Panc1 (cell line): ENCODE measurements around the gene GNAI3. TPM values are rescaled to one million over a fixed set of nuclear protein-coding genes. Genes with fewer than 3 reads are reported as not detected.

Experiments used
- ATAC-seq: fragments of 200-7000 bp; cut with Tn5 transposase; 2 replicates; pipeline ENCODE4 v1.9.1; 2020; ENCODE audit warnings: mild to moderate bottlenecking, moderate library complexity
- BruUV-seq: library from RNA; stranded (reverse); fragments of 400-500 nt; replicated peaks from 2 replicates; lab custom pipeline; 2021; lab: Mats Ljungman, UMichigan
- CTCF ChIA-PET: fragments of 300-600 bp; sonication (Branson Sonifier 250); formaldehyde crosslinking; loops from one replicate; lab custom pipeline; 2022; ENCODE audit warnings: antibody characterized with exemption; lab: Charles Lee
- POLR2A ChIA-PET: fragments of 300-600 bp; sonication (Branson Sonifier 250); formaldehyde crosslinking; loops from one replicate; lab custom pipeline; 2022; ENCODE audit warnings: antibody characterized with exemption; lab: Charles Lee
- DNase-seq: peaks from one replicate; pipeline ENCODE4 v3.0.0-alpha.2; 2010; ENCODE audit warnings: low read depth, low spot score
- H3K27ac ChIP-seq: 2 replicates; pipeline ENCODE4 v1.5.1; 2011; ENCODE audit warnings: mild to moderate bottlenecking, low read length, inconsistent platforms
- H3K27me3 ChIP-seq: fragments of 200-500 bp; sonication (Bioruptor generic); 2 replicates; pipeline ENCODE4 v1.6.0; 2014; ENCODE audit warnings: low read length, inconsistent platforms; ENCODE audit not compliant: control insufficient read depth, insufficient read depth
- H3K36me3 ChIP-seq: fragments of 200-500 bp; sonication (Bioruptor generic); 2 replicates; pipeline ENCODE4 v1.5.1; 2014; ENCODE audit warnings: inconsistent platforms, mild to moderate bottlenecking, low read length, moderate library complexity; ENCODE audit not compliant: control insufficient read depth, insufficient read depth
- H3K4me1 ChIP-seq: 2 replicates; pipeline ENCODE4 v1.5.1; 2011; ENCODE audit warnings: inconsistent platforms, mild to moderate bottlenecking, low read length, moderate library complexity; ENCODE audit not compliant: control insufficient read depth, insufficient read depth
- H3K4me3 ChIP-seq, 2 experiments: 2 replicates each; pipeline ENCODE4 v1.5.1; 2011 to 2012; ENCODE audit warnings: low read depth in 2 of 2, low read length in 2 of 2, mild to moderate bottlenecking in 2 of 2, inconsistent platforms in 1 of 2, moderate library complexity in 1 of 2
- H3K9me3 ChIP-seq: fragments of 200-500 bp; sonication (Bioruptor generic); 2 replicates; pipeline ENCODE4 v1.5.1; 2014; ENCODE audit warnings: low read depth, mild to moderate bottlenecking, inconsistent platforms, low read length, moderate library complexity; ENCODE audit not compliant: control insufficient read depth, insufficient read depth
- POLR2AphosphoS5 ChIP-seq: IDR thresholded peaks from 2 replicates; pipeline ENCODE4 v1.6.1; 2012; ENCODE audit warnings: mild to moderate bottlenecking, low read depth, low read length, moderate library complexity
- SIN3A ChIP-seq: IDR thresholded peaks from 2 replicates; pipeline ENCODE4 v1.6.1; 2012; ENCODE audit warnings: low read depth, mild to moderate bottlenecking, low read length, moderate library complexity, borderline replicate concordance; ENCODE audit not compliant: insufficient read depth
- TCF7L2 ChIP-seq: IDR thresholded peaks from 2 replicates; pipeline ENCODE4 v1.6.1; 2011; ENCODE audit warnings: mild to moderate bottlenecking, low read depth, low read length, inconsistent platforms
- in situ Hi-C: cut with HindIII; loops from 2 replicates; pipeline ENCODE4 v1.10.0; 2016; ENCODE audit warnings: low sequenced_read_pairs, low pct_unique_long_range_greater_than_20kb
- intact Hi-C: fragments of 100-400 bp; cut with micrococcal nuclease; formaldehyde crosslinking; loops from one replicate; pipeline ENCODE4 v1.10.0; 2022; ENCODE audit not compliant: unreplicated experiment
- total RNA-seq: library from RNA; stranded (reverse); gene quantifications from one replicate; pipeline ENCODE4 v1.2.1, GENCODE V29; 2021; ENCODE audit not compliant: unreplicated experiment
- TF ChIP-seq, protein P1 (sequence below), 2 experiments: IDR thresholded peaks; 2 replicates each; pipeline ENCODE4 v1.6.1; 2011 to 2012; ENCODE audit warnings: low read depth in 2 of 2, control low read depth in 1 of 2, low read length in 1 of 2, mild to moderate bottlenecking in 1 of 2, moderate library complexity in 1 of 2; ENCODE audit not compliant: insufficient read depth in 1 of 2
- TF ChIP-seq, protein P2 (sequence below): fragments of 450-650 bp; IDR thresholded peaks from 2 replicates; pipeline ENCODE4 v1.5.1; 2017; ENCODE audit warnings: mild to moderate bottlenecking

GNAI3 gene
- total RNA-seq, 1 experiment from 2014 or later, result 6.4 TPM

DNA sequence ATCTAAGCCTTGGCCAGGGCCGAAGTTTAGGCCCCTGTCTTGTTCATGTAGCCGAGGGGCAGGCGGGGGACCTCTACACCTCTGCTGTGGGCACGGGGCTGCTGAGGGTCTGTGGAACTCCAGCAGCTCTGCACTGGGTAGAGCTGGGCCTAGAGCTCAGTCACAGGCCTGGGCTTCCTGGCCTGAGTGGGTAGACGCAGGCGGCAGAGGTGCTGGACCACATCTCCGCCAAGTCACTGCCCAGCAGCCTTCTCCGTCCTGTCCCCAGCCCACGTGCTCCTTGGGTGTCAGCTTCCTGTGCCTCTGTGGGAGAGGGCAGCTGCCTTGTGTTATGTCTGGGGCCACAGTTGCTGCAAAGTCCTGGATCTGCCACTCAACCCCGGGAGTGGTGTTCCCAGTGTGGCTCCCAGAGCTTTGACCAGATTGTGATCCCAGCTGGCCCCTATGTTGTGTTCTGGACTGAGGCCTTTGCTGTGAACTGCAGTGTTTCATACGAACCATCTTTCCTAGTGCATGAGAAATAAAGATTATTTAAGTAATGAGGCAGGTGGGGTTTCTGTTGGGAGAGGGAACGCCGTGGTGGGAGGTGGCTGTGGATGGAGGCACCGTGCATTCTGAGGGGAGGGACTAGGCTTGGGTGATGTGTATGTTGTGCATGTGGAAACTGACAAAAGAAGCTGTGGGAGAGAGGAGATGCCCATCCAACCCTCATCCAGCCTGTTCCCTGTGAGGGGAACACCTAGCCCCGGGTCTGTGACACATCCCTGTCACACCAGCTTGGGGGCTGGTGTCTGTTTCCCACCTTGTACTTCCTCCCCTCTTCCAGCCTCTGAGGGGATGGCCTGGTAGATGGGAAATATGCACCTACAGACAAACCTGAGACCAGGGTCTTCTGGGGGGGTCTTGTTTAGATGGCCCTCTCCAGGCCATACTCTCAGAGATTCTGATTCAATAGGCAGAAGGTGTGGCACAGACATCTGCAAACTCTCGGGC lies 83.4 kb downstream of the GNAI3 start:
- DNase-seq (no peak), ATAC-seq (no peak)
- intact Hi-C loops, result no loop called here
- TF ChIP-seq, protein P1, sequence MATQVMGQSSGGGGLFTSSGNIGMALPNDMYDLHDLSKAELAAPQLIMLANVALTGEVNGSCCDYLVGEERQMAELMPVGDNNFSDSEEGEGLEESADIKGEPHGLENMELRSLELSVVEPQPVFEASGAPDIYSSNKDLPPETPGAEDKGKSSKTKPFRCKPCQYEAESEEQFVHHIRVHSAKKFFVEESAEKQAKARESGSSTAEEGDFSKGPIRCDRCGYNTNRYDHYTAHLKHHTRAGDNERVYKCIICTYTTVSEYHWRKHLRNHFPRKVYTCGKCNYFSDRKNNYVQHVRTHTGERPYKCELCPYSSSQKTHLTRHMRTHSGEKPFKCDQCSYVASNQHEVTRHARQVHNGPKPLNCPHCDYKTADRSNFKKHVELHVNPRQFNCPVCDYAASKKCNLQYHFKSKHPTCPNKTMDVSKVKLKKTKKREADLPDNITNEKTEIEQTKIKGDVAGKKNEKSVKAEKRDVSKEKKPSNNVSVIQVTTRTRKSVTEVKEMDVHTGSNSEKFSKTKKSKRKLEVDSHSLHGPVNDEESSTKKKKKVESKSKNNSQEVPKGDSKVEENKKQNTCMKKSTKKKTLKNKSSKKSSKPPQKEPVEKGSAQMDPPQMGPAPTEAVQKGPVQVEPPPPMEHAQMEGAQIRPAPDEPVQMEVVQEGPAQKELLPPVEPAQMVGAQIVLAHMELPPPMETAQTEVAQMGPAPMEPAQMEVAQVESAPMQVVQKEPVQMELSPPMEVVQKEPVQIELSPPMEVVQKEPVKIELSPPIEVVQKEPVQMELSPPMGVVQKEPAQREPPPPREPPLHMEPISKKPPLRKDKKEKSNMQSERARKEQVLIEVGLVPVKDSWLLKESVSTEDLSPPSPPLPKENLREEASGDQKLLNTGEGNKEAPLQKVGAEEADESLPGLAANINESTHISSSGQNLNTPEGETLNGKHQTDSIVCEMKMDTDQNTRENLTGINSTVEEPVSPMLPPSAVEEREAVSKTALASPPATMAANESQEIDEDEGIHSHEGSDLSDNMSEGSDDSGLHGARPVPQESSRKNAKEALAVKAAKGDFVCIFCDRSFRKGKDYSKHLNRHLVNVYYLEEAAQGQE (IDR thresholded peaks at IDR 0.05; ENCODE audit: insufficient read depth in 1 of 2, low read depth in 2 of 2, low read length in 1 of 2), result no peak
- TF ChIP-seq, protein P2, sequence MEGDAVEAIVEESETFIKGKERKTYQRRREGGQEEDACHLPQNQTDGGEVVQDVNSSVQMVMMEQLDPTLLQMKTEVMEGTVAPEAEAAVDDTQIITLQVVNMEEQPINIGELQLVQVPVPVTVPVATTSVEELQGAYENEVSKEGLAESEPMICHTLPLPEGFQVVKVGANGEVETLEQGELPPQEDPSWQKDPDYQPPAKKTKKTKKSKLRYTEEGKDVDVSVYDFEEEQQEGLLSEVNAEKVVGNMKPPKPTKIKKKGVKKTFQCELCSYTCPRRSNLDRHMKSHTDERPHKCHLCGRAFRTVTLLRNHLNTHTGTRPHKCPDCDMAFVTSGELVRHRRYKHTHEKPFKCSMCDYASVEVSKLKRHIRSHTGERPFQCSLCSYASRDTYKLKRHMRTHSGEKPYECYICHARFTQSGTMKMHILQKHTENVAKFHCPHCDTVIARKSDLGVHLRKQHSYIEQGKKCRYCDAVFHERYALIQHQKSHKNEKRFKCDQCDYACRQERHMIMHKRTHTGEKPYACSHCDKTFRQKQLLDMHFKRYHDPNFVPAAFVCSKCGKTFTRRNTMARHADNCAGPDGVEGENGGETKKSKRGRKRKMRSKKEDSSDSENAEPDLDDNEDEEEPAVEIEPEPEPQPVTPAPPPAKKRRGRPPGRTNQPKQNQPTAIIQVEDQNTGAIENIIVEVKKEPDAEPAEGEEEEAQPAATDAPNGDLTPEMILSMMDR, result no peak
- no peak for TF ChIP-seq TCF7L2
- no peak for TF ChIP-seq SIN3A
- TF ChIP-seq POLR2AphosphoS5, result no peak
- no peak overlapping the region for H3K27ac ChIP-seq
- POLR2A ChIA-PET, result no interaction called here
- in situ Hi-C loops, result no loop called here
- CTCF ChIA-PET, result interaction anchor here (1.1 kb wide), 1 partner anchor 8 kb away, joined by 3 read pairs; no protein-coding TSS in a partner anchor
- no peaks in the 10 kb centered on the region; the same call in none of the 2 replicates for H3K4me1 ChIP-seq
- H3K36me3 ChIP-seq, result no peaks in the 10 kb centered on the region
- no peaks in the 10 kb centered on the region for H3K27me3 ChIP-seq
- H3K4me3 ChIP-seq, result no peak overlapping the region
- no TSS peak for BruUV-seq
- H3K9me3 ChIP-seq, result no peaks in the 10 kb centered on the region

DNA sequence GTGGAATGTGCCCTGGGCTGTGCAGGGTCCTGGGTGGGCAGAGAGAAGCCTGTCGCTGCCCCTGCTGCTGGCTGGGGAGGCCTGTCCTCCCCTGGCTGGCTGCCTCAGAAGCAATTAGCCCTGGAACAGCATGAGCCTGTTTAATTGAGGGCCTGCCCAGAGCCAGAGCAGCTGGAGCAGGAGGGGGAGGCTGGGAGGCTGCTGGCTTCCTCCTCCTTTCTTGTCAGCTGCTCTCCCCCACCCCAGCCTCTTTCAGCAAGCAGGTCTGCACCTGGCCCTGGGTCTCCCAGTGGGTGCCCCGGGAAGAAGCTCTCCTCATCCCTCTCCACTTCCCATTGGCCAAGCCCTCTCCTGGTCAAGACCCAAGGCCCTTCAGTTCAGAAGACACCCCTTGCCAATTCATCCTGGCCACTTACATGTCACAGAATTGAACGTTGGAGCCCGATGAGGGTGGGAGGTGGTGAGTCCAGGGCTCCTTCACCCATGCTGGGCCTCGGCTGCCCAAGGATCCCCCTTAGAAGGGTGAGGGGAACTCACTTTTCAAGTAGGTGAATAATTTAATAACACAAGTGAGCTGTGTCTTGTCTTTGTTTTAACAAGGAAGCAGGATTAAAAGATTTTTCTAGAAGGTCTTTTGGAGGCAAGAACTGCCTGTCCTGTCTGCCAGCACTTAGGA lies 84.4 kb downstream of the GNAI3 start:
- Histone ChIP-seq H3K27ac (no peak overlapping the region), H3K36me3 (no peaks in the 10 kb centered on the region), H3K27me3 (no peaks in the 10 kb centered on the region), H3K9me3 (no peaks in the 10 kb centered on the region), H3K4me1 (no peaks in the 10 kb centered on the region; the same call in none of the 2 replicates), H3K4me3 (no peak overlapping the region)
- intact Hi-C loops, result no loop called here
- ATAC-seq, result 0 out of 2 replicates have a peak, but pooled peaks have one; percentile 15
- no peak for DNase-seq
- in situ Hi-C loops, result no loop called here
- TF ChIP-seq, protein P1 (IDR thresholded peaks at IDR 0.05; ENCODE audit: insufficient read depth in 1 of 2, low read depth in 2 of 2, low read length in 1 of 2), result no peak
- TF ChIP-seq, protein P2, result no peak
- TF ChIP-seq TCF7L2 (no peak), POLR2AphosphoS5 (no peak), SIN3A (no peak)
- no TSS peak for BruUV-seq
- ChIA-PET CTCF (no interaction called here), POLR2A (no interaction called here)
